Measurements from ENCODE around the gene ALG14.

Gene ALG14

DNA sequence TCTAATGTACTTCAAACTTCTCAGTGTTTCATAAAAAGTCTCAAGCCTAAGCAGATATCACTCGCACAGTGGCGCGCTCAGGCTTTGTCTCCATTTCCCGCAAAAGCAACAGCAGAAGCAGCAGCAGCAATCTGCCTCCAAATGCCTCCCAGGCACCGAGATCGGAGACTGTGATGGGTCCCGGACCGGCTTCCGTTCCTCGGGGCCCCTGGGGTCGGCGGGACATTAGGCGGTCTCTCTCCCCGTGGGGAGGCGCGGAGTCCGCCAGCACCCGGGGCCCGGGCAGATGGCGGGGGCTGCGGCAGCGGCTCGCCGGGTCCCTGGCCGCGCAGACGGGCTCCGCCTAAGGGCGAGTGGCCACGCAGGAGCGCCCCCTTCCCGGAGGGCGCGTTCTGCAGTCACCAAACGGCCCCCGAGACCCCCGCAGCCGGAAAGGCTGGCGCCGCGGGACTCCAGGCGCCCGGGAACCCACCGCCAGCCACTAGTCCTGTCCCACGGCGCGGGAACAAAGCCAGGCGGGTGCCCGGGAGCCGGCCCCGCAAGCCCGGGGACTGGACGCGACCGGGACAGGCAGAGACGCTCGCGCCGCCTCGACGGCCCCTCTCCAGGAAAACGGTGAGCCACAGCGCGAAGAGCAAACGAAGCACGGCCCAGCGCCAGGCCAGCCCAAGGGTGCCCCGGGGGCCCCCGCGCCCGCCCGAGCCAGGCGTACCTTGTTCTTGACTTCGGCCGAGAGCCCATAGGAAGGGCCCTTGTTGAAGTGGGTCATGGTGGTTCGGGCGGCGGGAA lies 146.4 kb downstream of the ALG14 start:
- DNase-seq: peak; percentile 34 to 63

DNA sequence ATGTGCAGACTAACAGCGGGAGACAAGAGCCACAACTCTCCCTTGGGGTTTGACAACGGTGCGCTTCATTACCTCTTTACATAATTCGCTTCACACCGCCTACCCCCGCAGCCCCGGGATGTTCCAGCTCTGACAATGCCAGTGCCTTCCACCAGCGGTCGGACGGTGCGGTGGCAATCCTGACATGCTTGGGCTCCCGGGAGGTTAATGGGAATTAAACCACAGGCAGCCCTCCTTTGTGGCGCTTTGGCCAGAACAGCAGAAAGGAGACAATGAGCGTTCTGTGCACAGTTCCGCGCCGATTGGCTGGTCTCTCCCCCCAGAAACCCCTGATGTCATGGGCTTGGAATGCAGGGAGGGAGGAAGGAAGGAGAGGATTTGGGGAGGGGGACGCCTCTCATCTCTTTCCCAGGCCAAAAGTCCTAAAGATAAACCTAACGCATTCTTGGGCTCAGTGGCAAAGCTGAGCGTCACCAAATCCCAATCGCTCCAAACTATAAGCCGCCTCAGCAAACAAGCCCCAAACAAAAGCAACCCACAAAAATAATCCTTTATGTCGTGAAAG lies 147.1 kb downstream of the ALG14 start:
- DNase-seq: peak in 1 of 2 experiments; percentile 57

DNA sequence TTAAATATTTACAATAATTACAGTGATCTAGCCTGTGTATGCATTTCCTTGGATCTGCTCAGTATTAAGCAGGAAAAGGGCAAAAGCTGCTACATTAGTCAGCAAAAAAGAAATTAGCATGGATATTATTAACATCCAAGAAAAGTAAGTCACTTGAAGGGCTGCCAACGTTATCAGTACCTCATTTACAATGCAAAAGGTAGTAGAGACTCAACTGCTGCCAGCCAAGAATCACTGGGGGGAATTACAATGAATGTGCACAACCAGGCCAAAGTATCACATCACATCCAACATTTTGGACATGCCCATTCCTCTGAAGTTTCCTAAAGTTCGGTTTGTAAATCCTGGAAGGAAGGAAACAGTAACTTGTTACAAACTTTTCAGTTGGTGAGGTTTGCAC lies 147.7 kb downstream of the ALG14 start:
- no peak for DNase-seq
